Osteocyte (in vitro differentiated cells): ENCODE results near the gene CENPK. TPM values are rescaled to one million over a fixed set of nuclear protein-coding genes. Genes with fewer than 3 reads are reported as not detected.

Experiments
- DNase-seq: peaks from one replicate; pipeline ENCODE4 v3.0.0; 2021; ENCODE audit warnings: mixed read lengths; ENCODE audit not compliant: unreplicated experiment; ENCODE audit errors: extremely low spot score
- H3K27ac Mint-ChIP-seq: one replicate; pipeline ENCODE4 v1.8.0; 2021; ENCODE audit warnings: mild to moderate bottlenecking, mixed read lengths; ENCODE audit not compliant: unreplicated experiment
- H3K27me3 Mint-ChIP-seq: one replicate; pipeline ENCODE4 v1.8.0; 2021; ENCODE audit warnings: mixed read lengths; ENCODE audit not compliant: unreplicated experiment
- H3K36me3 Mint-ChIP-seq: one replicate; pipeline ENCODE4 v1.8.0; 2021; ENCODE audit warnings: mixed read lengths; ENCODE audit not compliant: unreplicated experiment
- H3K4me1 Mint-ChIP-seq: one replicate; pipeline ENCODE4 v1.8.0; 2021; ENCODE audit warnings: mixed read lengths; ENCODE audit not compliant: unreplicated experiment
- H3K4me3 Mint-ChIP-seq: one replicate; pipeline ENCODE4 v1.8.0; 2021; ENCODE audit warnings: mild to moderate bottlenecking, moderate library complexity, mixed read lengths; ENCODE audit not compliant: unreplicated experiment
- H3K9me3 Mint-ChIP-seq: one replicate; pipeline ENCODE4 v1.8.0; 2021; ENCODE audit warnings: mixed read lengths; ENCODE audit not compliant: unreplicated experiment
- total RNA-seq: library from RNA; stranded (reverse); gene quantifications from 2 replicates; pipeline ENCODE4 v1.2.1, GENCODE V29; 2021
- TF ChIP-seq, protein P1 (sequence below): fragments of 200-600 bp; sonication (generic); IDR thresholded peaks from 2 replicates; pipeline ENCODE4 v1.5.0; 2021; ENCODE audit warnings: antibody characterized with exemption, mild to moderate bottlenecking, moderate library complexity

Gene CENPK
- total RNA-seq, 1 donor from 2014 or later: 11.3 TPM

GRCh38 chr5:65544473-65544872, 18.5 kb downstream of the CENPK start:
- Mint-ChIP-seq H3K27ac (no peak overlapping the region), H3K4me1 (peaks cover 1% of the 10 kb centered on the region), H3K36me3 (peaks cover 2% of the 10 kb centered on the region), H3K4me3 (no peak overlapping the region), H3K9me3 (no peaks in the 10 kb centered on the region), H3K27me3 (no peaks in the 10 kb centered on the region)
- TF ChIP-seq, protein P1, sequence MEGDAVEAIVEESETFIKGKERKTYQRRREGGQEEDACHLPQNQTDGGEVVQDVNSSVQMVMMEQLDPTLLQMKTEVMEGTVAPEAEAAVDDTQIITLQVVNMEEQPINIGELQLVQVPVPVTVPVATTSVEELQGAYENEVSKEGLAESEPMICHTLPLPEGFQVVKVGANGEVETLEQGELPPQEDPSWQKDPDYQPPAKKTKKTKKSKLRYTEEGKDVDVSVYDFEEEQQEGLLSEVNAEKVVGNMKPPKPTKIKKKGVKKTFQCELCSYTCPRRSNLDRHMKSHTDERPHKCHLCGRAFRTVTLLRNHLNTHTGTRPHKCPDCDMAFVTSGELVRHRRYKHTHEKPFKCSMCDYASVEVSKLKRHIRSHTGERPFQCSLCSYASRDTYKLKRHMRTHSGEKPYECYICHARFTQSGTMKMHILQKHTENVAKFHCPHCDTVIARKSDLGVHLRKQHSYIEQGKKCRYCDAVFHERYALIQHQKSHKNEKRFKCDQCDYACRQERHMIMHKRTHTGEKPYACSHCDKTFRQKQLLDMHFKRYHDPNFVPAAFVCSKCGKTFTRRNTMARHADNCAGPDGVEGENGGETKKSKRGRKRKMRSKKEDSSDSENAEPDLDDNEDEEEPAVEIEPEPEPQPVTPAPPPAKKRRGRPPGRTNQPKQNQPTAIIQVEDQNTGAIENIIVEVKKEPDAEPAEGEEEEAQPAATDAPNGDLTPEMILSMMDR: no peak
- no peak for DNase-seq

DNA sequence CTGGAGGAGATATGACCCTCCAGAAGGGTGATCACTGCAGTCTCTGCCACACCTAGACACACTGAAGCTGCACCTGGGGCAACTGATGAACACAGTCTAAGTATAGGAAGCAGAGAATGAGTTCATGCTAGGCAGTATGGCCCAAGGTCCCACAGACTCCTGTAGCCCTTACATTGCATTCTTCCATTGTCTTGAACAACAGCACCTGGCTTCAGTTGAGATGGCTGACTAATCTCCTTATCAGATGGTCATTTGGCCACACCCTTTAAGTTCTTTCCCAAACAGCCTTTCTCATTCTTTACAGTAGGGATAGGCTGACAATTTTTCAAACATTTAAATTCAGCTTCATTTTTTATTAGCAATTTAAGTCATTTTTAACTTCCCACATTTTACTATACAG, 23.1 kb downstream of the CENPK start:
- Mint-ChIP-seq H3K9me3 (no peaks in the 10 kb centered on the region), H3K27me3 (no peaks in the 10 kb centered on the region), H3K4me1 (no peaks in the 10 kb centered on the region), H3K27ac (no peak overlapping the region), H3K4me3 (no peak overlapping the region), H3K36me3 (peaks cover 5% of the 10 kb centered on the region)
- DNase-seq: no peak
- TF ChIP-seq, protein P1: no peak

DNA sequence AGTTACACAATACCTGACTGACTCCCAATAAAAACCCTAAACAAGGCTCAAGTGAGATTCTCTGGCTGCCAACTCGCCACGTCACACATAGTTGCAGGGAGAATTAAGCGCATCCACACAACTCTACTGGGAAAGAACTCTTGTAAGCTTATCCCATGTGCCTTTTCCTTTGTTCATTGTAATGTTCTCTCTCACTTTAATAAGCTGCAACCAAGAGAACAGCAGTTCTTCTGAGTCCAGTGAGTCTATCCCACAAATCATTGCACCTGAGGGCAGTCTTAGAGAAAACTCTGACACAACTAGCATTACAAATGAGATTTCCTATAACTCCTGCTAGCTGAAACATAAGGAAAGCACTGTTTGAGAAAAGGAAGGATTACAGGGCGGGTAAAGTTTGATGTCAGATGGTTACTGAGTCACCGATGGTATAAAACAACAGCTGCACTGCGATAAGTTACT, 27.4 kb downstream of the CENPK start:
- DNase-seq: no peak
- Mint-ChIP-seq H3K4me3 (no peak overlapping the region), H3K9me3 (no peaks in the 10 kb centered on the region), H3K4me1 (no peaks in the 10 kb centered on the region), H3K36me3 (peaks cover 3% of the 10 kb centered on the region), H3K27me3 (no peaks in the 10 kb centered on the region), H3K27ac (no peak overlapping the region)
- TF ChIP-seq, protein P1: no peak

- Mint-ChIP-seq H3K4me1 (no peaks in the 10 kb centered on the region), H3K36me3 (no peaks in the 10 kb centered on the region), H3K9me3 (no peaks in the 10 kb centered on the region), H3K27me3 (no peaks in the 10 kb centered on the region), H3K27ac (no peak overlapping the region), H3K4me3 (no peak overlapping the region)
- TF ChIP-seq, protein P1: no peak
- DNase-seq: no peak
Observed at GRCh38 chr5:65530904-65531303, 32.1 kb downstream of the CENPK start.

GRCh38 chr5:65525726-65526125, 37.2 kb downstream of the CENPK start:
- H3K4me1 Mint-ChIP-seq: no peaks in the 10 kb centered on the region
- H3K9me3 Mint-ChIP-seq: no peaks in the 10 kb centered on the region

More at GRCh38 chr5:65525726-65526125, 37.2 kb downstream of the CENPK start:
- H3K27ac Mint-ChIP-seq: no peak overlapping the region
- no peaks in the 10 kb centered on the region for H3K27me3 Mint-ChIP-seq
- DNase-seq: no peak
- H3K36me3 Mint-ChIP-seq: no peaks in the 10 kb centered on the region
- H3K4me3 Mint-ChIP-seq: no peak overlapping the region
- TF ChIP-seq, protein P1: no peak
